Ovary (tissue), 9 donors: ENCODE data around the gene ADK. TPM values are rescaled to one million over a fixed set of nuclear protein-coding genes. Genes with fewer than 3 reads are reported as not detected.

ENCODE experiments used
- DNase-seq, 5 donors: peaks; one replicate each; pipeline ENCODE4 v3.0.0-alpha.2; 2019 to 2020
- H3K27ac ChIP-seq, 2 donors: fragments of 200-600 bp; one replicate each; pipeline versions ENCODE4 v1.5.1 to v1.8.0; 2019 to 2022
- H3K27me3 ChIP-seq: fragments of 200-600 bp; one replicate; pipeline ENCODE4 v1.8.0; 2022
- H3K36me3 ChIP-seq: fragments of 200-600 bp; sonication (generic); one replicate; pipeline ENCODE4 v1.5.1; 2019
- H3K4me1 ChIP-seq: one replicate; pipeline ENCODE4 v1.8.1; 2013; ENCODE audit warnings: mild to moderate bottlenecking, moderate library complexity; ENCODE audit not compliant: insufficient read depth
- H3K4me3 ChIP-seq: fragments of 200-600 bp; sonication (generic); one replicate; pipeline ENCODE4 v1.5.1; 2017
- H3K9me3 ChIP-seq, 2 donors: fragments of 200-600 bp in 1 of 2; sonication (generic) in 1 of 2; one replicate each; pipeline versions ENCODE4 v1.5.1 to v1.8.1; 2013 to 2019; ENCODE audit warnings: mild to moderate bottlenecking in 1 of 2, moderate library complexity in 1 of 2
- CTCF ChIP-seq, 3 donors: fragments of 450-650 bp in 2 of 3; fragments of 200-600 bp in 1 of 3; IDR thresholded peaks; one replicate each; pipeline versions ENCODE4 v1.5.1 to v1.8.0; 2016 to 2022; ENCODE audit warnings: antibody characterized with exemption in 3 of 3, mild to moderate bottlenecking in 1 of 3
- EP300 ChIP-seq: sonication (generic); formaldehyde crosslinking; IDR thresholded peaks from one replicate; pipeline ENCODE4 v1.6.1; 2017; ENCODE audit warnings: antibody characterized with exemption
- POLR2A ChIP-seq: fragments of 450-650 bp; IDR thresholded peaks from one replicate; pipeline ENCODE4 v1.6.1; 2017; ENCODE audit warnings: antibody characterized with exemption, mild to moderate bottlenecking, moderate library complexity
- WGBS, 3 donors: extraction: QIAGEN DNeasy Blood & Tissue Kit in 1 of 3; methylation state at CpG; one replicate each; pipeline versions ENCODE4 v1.1.5 to v1.1.7; 2013 to 2017; 5-methylcytosine and 5-hydroxymethylcytosine counted together
- intact Hi-C, 4 donors: fragments of 100-400 bp; cut with DNase I; formaldehyde crosslinking; loops; one replicate each; pipeline versions ENCODE4 v1.11.0 to v1.15.1; 2022 to 2023
- polyA plus RNA-seq, 2 donors: library from polyadenylated mRNA; stranded (reverse); fragments of 200-250 nt in 1 of 2; fragments of 350-450 nt in 1 of 2; fragmentation: Illumina TruSeq in 1 of 2; extraction: RNeasy Lipid Tissue Mini Kit (QIAGEN cat#74804) in 1 of 2; gene quantifications; one replicate each; pipeline ENCODE4 v1.2.3, GENCODE V29; 2013 to 2014
- total RNA-seq, 7 donors: library from RNA; depleted of rRNA in 2 of 7; stranded (reverse); fragments of >200 nt in 2 of 7; fragmentation: NEBNext Ultra II Directional in 3 of 7; extraction: Animal tissue kit (Norgen Biotek cat#: 25700) in 3 of 7; gene quantifications; one replicate each; pipeline versions ENCODE4 v1.1.0 to v1.2.4, GENCODE V29; 2016 to 2023
- donor health status: DM: no; HTN: no; CAD: no; lungs with moderate emphysema.
- donor health status: DM: no; HTN: no; CAD: no.
- donor health status: Bipolar disorder and iron deficiency.
- donor health status: DM: yes; HTN: yes; CAD: no.
- donor health status: DM: no; HTN: no; CAD: no.
- donor health status: DM: yes; HTN: yes; CAD: no.

Gene ADK
- total and polyA plus RNA-seq, 9 donors = 9.4 to 20.4 (median 12.2) TPM

- Histone ChIP-seq H3K4me1 (no peaks in the 10 kb centered on the region), H3K9me3 (no peaks in the 10 kb centered on the region), H3K36me3 (no peaks in the 10 kb centered on the region), H3K27ac (no peak overlapping the region), H3K4me3 (no peak overlapping the region), H3K27me3 (no peaks in the 10 kb centered on the region)
- TF ChIP-seq CTCF (IDR thresholded peaks at IDR 0.05) (no peak), POLR2A (no peak), EP300 (no peak)
- 78 to 83% (median 82%) methylated on average over 12 of the region's 12 CpGs for WGBS, 3 donors
- no peak for DNase-seq
- intact Hi-C loops = no loop called here
Measured at GRCh38 chr10:74114041-74114448, 37.0 kb upstream of the ADK start.

- no peaks in the 10 kb centered on the region for H3K27me3 ChIP-seq
- H3K36me3 ChIP-seq = no peaks in the 10 kb centered on the region
- TF ChIP-seq EP300 = no peak
- TF ChIP-seq POLR2A = no peak
- no peak for TF ChIP-seq CTCF (IDR thresholded peaks at IDR 0.05)
- H3K4me1 ChIP-seq = no peaks in the 10 kb centered on the region
- intact Hi-C loops = no loop called here
- DNase-seq = no peak
- no peaks in the 10 kb centered on the region for H3K9me3 ChIP-seq
- 87 to 93% (median 93%) methylated on average over 4 of the region's 4 CpGs for WGBS, 3 donors
- H3K27ac ChIP-seq = no peak overlapping the region
- H3K4me3 ChIP-seq = no peak overlapping the region
Measured at GRCh38 chr10:74117738-74118137, 33.3 kb upstream of the ADK start.

- Histone ChIP-seq H3K36me3 (no peaks in the 10 kb centered on the region), H3K27ac (no peak overlapping the region), H3K27me3 (no peaks in the 10 kb centered on the region), H3K4me3 (no peak overlapping the region), H3K4me1 (no peaks in the 10 kb centered on the region), H3K9me3 (no peaks in the 10 kb centered on the region)
- WGBS, 3 donors = 81 to 85% (median 82%) methylated on average over 3 of the region's 3 CpGs
- TF ChIP-seq CTCF (IDR thresholded peaks at IDR 0.05) = no peak
- no peak for TF ChIP-seq POLR2A
- TF ChIP-seq EP300 = no peak
- intact Hi-C loops = no loop called here
- no peak for DNase-seq
Measured at GRCh38 chr10:74118804-74119203, 32.2 kb upstream of the ADK start.

- no peak for DNase-seq
- Histone ChIP-seq H3K27me3 (no peaks in the 10 kb centered on the region), H3K4me3 (no peak overlapping the region), H3K9me3 (no peaks in the 10 kb centered on the region), H3K27ac (no peak overlapping the region), H3K36me3 (no peaks in the 10 kb centered on the region), H3K4me1 (no peaks in the 10 kb centered on the region)
- WGBS, 3 donors = 6 to 12% (median 7%) methylated on average over 1 of the region's 1 CpG
- intact Hi-C loops = no loop called here
- TF ChIP-seq POLR2A (no peak), EP300 (no peak), CTCF (IDR thresholded peaks at IDR 0.05) (no peak)
Measured at GRCh38 chr10:74120911-74121310, 30.1 kb upstream of the ADK start.

GRCh38 chr10:74121368-74121767 lies 29.7 kb upstream of the ADK start:
- DNase-seq = no peak
- 61 to 75% (median 72%) methylated on average over 1 of the region's 1 CpG for WGBS, 3 donors
- intact Hi-C loops = no loop called here
- Histone ChIP-seq H3K27ac (no peak overlapping the region), H3K4me1 (no peaks in the 10 kb centered on the region), H3K36me3 (no peaks in the 10 kb centered on the region), H3K4me3 (no peak overlapping the region), H3K27me3 (no peaks in the 10 kb centered on the region), H3K9me3 (no peaks in the 10 kb centered on the region)
- TF ChIP-seq CTCF (IDR thresholded peaks at IDR 0.05) (no peak), POLR2A (no peak), EP300 (no peak)
